Naive thymus-derived CD4-positive, alpha-beta T cell (primary cell): ENCODE measurements around the gene DPP7. TPM values are rescaled to one million over a fixed set of nuclear protein-coding genes. Genes with fewer than 3 reads are reported as not detected.
A peak's percentile ranks its signal among the peaks of the same experiment; 100 is the strongest.

ENCODE experiments used
- ATAC-seq: fragments of 150-1000 bp; cut with Tn5 transposase; 2 replicates; pipeline ENCODE4 v1.10.0; 2021; ENCODE audit warnings: mild to moderate bottlenecking, moderate library complexity
- CTCF ChIA-PET: fragments of 350-600 bp; sonication (Branson Sonifier 250); formaldehyde crosslinking; loops from one replicate; lab custom pipeline; 2021; ENCODE audit warnings: antibody characterized with exemption; lab: Charles Lee
- POLR2A ChIA-PET: fragments of 350-600 bp; sonication (Branson Sonifier 250); formaldehyde crosslinking; loops from one replicate; lab custom pipeline; 2021; ENCODE audit warnings: antibody characterized with exemption, inconsistent platforms; lab: Charles Lee
- DNase-seq, 9 donors: peaks; one replicate each; pipeline versions ENCODE4 v3.0.0 to v3.0.0-alpha.2; 2020 to 2022; ENCODE audit warnings: mixed read lengths in 1 of 9
- H3K27ac ChIP-seq: one replicate; pipeline ENCODE4 v1.7.0; 2013; ENCODE audit warnings: mild to moderate bottlenecking, low read depth, low read length, moderate library complexity
- H3K27me3 ChIP-seq, 2 donors: one replicate each; pipeline ENCODE4 v1.7.0; 2013; ENCODE audit warnings: low read length in 2 of 2, mild to moderate bottlenecking in 2 of 2, moderate library complexity in 2 of 2; ENCODE audit not compliant: control insufficient read depth in 2 of 2, insufficient read depth in 2 of 2
- H3K36me3 ChIP-seq, 3 experiments: 1 replicate in 2 of 3; 2 replicates in 1 of 3; pipeline ENCODE4 v1.7.0; 2013; ENCODE audit warnings: low read length in 3 of 3, mild to moderate bottlenecking in 3 of 3, moderate library complexity in 1 of 3; ENCODE audit not compliant: insufficient read depth in 3 of 3, control insufficient read depth in 2 of 3
- H3K4me1 ChIP-seq, 2 donors: one replicate each; pipeline ENCODE4 v1.7.0; 2013; ENCODE audit warnings: low read length in 2 of 2, mild to moderate bottlenecking in 2 of 2, moderate library complexity in 1 of 2; ENCODE audit not compliant: control insufficient read depth in 2 of 2, insufficient read depth in 2 of 2
- H3K4me3 ChIP-seq: 2 replicates; pipeline ENCODE4 v1.7.0; 2013; ENCODE audit warnings: mild to moderate bottlenecking, low read length
- H3K9me3 ChIP-seq, 3 experiments: 1 replicate in 2 of 3; 2 replicates in 1 of 3; pipeline ENCODE4 v1.7.0; 2013; ENCODE audit warnings: low read length in 3 of 3; ENCODE audit not compliant: control insufficient read depth in 2 of 3
- H3K27ac Mint-ChIP-seq, 9 donors: one replicate each; pipeline ENCODE4 v1.8.0; 2020 to 2022; ENCODE audit warnings: mixed read lengths in 9 of 9, mild to moderate bottlenecking in 8 of 9, moderate library complexity in 5 of 9, inconsistent platforms in 2 of 9
- H3K27me3 Mint-ChIP-seq, 5 donors: one replicate each; pipeline ENCODE4 v1.8.0; 2021 to 2022; ENCODE audit warnings: mixed read lengths in 5 of 5, mild to moderate bottlenecking in 1 of 5
- H3K36me3 Mint-ChIP-seq, 5 donors: one replicate each; pipeline ENCODE4 v1.8.0; 2020 to 2022; ENCODE audit warnings: mixed read lengths in 5 of 5, mild to moderate bottlenecking in 3 of 5, inconsistent platforms in 1 of 5
- H3K4me1 Mint-ChIP-seq, 7 donors: one replicate each; pipeline ENCODE4 v1.8.0; 2020 to 2022; ENCODE audit warnings: mixed read lengths in 7 of 7, mild to moderate bottlenecking in 3 of 7, inconsistent platforms in 1 of 7
- H3K4me3 Mint-ChIP-seq, 10 donors: one replicate each; pipeline ENCODE4 v1.8.0; 2020 to 2022; ENCODE audit warnings: mild to moderate bottlenecking in 10 of 10, mixed read lengths in 10 of 10, moderate library complexity in 6 of 10, inconsistent platforms in 2 of 10
- H3K9me3 Mint-ChIP-seq, 11 donors: one replicate each; pipeline ENCODE4 v1.8.0; 2020 to 2022; ENCODE audit warnings: mixed read lengths in 11 of 11, mild to moderate bottlenecking in 4 of 11, inconsistent platforms in 1 of 11, moderate library complexity in 1 of 11
- intact Hi-C, 2 donors: fragments of 100-400 bp; cut with micrococcal nuclease; formaldehyde crosslinking; loops; one replicate each; pipeline ENCODE4 v1.15.1; 2023
- polyA plus RNA-seq, 2 donors: library from polyadenylated mRNA; unstranded; fragments of 300-500 nt; fragmentation: Illumina TruSeq; gene quantifications; one replicate each; pipeline ENCODE4 v1.2.3, GENCODE V29; 2021
- total RNA-seq, 6 experiments: library from RNA in 5 of 6; stranded (reverse) in 5 of 6; gene quantifications; 1 replicate in 5 of 6; 2 replicates in 1 of 6; pipeline ENCODE4 v1.2.3 and lab custom pipeline; 2021 to 2026

Gene DPP7
- total and polyA plus RNA-seq, 7 experiments from 2014 or later, result 86.9 to 328 (median 270) TPM

GRCh38 chr9:137129456-137130175 lies 15.1 kb upstream of the DPP7 start:
- ATAC-seq, result peak; percentile 98
- H3K27ac ChIP-seq, result peak overlapping the region; percentile 85
- no peaks in the 10 kb centered on the region for H3K9me3 ChIP-seq
- intact Hi-C loops, result loop anchor here (1.0 to 5.0 kb wide), 11 partner anchors 15 to 423 kb away; partner anchors contain the start of genes ANAPC2 (in 2 of the 2), DPP7 (in 2 of the 2), MAN1B1 (in 2 of the 2) and SSNA1 (in 2 of the 2)
- peak; percentile 74 to 93 (median 90) for DNase-seq
- Mint-ChIP-seq H3K9me3 (peaks cover 0 to 11% (median 0%) of the 10 kb centered on the region in 11 donors), H3K27ac (peak overlapping the region; percentile 67 to 88 (median 81)), H3K36me3 (peaks cover 0 to 2% (median 0%) of the 10 kb centered on the region in 5 donors), H3K4me1 (peaks cover 23 to 34% (median 27%) of the 10 kb centered on the region in 7 donors), H3K27me3 (peaks cover 9 to 10% (median 9%) of the 10 kb centered on the region in 5 donors), H3K4me3 (peak overlapping the region; percentile 83 to 93 (median 90))
- peak overlapping the region; percentile 85 for H3K4me3 ChIP-seq
- H3K27me3 ChIP-seq, result no peaks in the 10 kb centered on the region
- CTCF ChIA-PET, result interaction anchor here (0.7 to 1.0 kb wide), 5 partner anchors 59 to 107 kb away, joined by 3 to 5 read pairs (median 4); partner anchors contain the start of genes RNF224, SSNA1 and TPRN
- POLR2A ChIA-PET, result interaction anchor here (0.7 to 2.5 kb wide), 23 partner anchors 10 to 428 kb away, joined by 3 to 18 read pairs (median 4); partner anchors contain the start of genes CYSRT1, DPP7, GRIN1 and MAN1B1
- peaks cover 21 to 28% of the 10 kb centered on the region in 2 donors for H3K4me1 ChIP-seq
- no peaks in the 10 kb centered on the region for H3K36me3 ChIP-seq

- Mint-ChIP-seq H3K4me1 (peaks cover 23 to 34% (median 27%) of the 10 kb centered on the region in 7 donors), H3K27ac (peak overlapping the region; percentile 83 to 95 (median 91)), H3K4me3 (peak overlapping the region; percentile 82 to 93 (median 87)), H3K9me3 (peaks cover 0 to 11% (median 0%) of the 10 kb centered on the region in 11 donors), H3K36me3 (peaks cover 0 to 2% (median 0%) of the 10 kb centered on the region in 5 donors), H3K27me3 (peaks cover 6 to 10% (median 9%) of the 10 kb centered on the region in 5 donors)
- ATAC-seq (no peak), DNase-seq (peak in 3 of 9 donors; percentile 16 to 34 (median 23))
- Histone ChIP-seq H3K27ac (peak overlapping the region; percentile 85), H3K36me3 (no peaks in the 10 kb centered on the region), H3K4me3 (peak overlapping the region; percentile 85), H3K27me3 (no peaks in the 10 kb centered on the region), H3K4me1 (peaks cover 21 to 28% of the 10 kb centered on the region in 2 donors), H3K9me3 (no peaks in the 10 kb centered on the region)
- ChIA-PET CTCF (interaction anchor here (0.8 to 1.0 kb wide), 4 partner anchors 60 to 98 kb away, joined by 3 to 5 read pairs (median 4); partner anchors contain the start of genes RNF224, SSNA1 and TPRN), POLR2A (interaction anchor here (0.7 to 2.5 kb wide), 21 partner anchors 11 to 429 kb away, joined by 3 to 18 read pairs (median 5); partner anchors contain the start of genes CYSRT1, DPP7, GRIN1 and MAN1B1)
- intact Hi-C loops, result loop anchor here (1.0 to 5.0 kb wide), 11 partner anchors 14 to 423 kb away; partner anchors contain the start of genes ANAPC2 (in 2 of the 2), DPP7 (in 2 of the 2), MAN1B1 (in 2 of the 2) and SSNA1 (in 2 of the 2)
Measured at GRCh38 chr9:137128862-137129455, 14.4 kb upstream of the DPP7 start.

DNA sequence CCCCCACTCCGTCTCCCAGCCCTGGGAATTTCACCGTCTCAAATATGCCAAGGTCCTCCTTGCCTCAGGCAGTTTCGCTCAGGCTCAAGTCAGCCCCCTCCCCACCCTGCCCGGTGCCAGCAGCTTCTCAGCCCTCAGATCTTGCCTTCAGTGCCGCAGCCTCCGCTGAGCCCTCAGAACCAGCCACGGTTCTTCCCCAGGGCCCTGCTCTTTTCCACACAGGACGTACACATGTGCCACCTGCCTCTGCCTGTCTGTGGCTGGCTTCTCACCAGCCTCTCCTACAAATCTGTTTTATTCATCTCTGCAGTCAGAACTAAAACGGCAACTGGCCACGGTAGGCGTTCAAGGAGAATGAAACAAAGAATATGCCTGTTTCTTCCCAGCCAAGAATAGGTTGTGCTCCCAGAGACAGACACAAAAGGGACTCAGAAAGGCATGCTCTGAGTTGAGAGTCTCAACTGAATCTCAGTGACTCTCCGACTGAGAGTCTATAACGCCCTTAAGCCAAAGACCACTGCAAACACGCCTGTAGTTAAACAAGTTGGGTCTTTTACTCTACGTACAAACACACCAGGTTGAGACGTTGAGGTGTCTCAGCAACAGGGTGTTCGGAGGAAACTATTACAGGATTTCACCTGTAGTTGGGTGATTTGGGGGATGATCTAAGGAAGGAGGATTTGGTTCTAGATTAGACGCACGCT lies 13.8 kb upstream of the DPP7 start:
- Mint-ChIP-seq H3K4me3 (peak overlapping the region; percentile 82 to 93 (median 86)), H3K27ac (peak overlapping the region; percentile 83 to 95 (median 91)), H3K9me3 (peaks cover 0 to 11% (median 0%) of the 10 kb centered on the region in 11 donors), H3K27me3 (peaks cover 3 to 10% (median 8%) of the 10 kb centered on the region in 5 donors), H3K4me1 (peaks cover 23 to 34% (median 27%) of the 10 kb centered on the region in 7 donors), H3K36me3 (peaks cover 0 to 2% (median 0%) of the 10 kb centered on the region in 5 donors)
- Histone ChIP-seq H3K4me1 (peaks cover 21 to 28% of the 10 kb centered on the region in 2 donors), H3K27ac (peak overlapping the region; percentile 85), H3K36me3 (no peaks in the 10 kb centered on the region), H3K27me3 (no peaks in the 10 kb centered on the region), H3K9me3 (no peaks in the 10 kb centered on the region), H3K4me3 (peak overlapping the region; percentile 85)
- DNase-seq (peak in 3 of 9 donors; percentile 15 to 40 (median 21)), ATAC-seq (no peak)
- ChIA-PET CTCF (interaction anchor here (0.6 to 1.1 kb wide), 2 partner anchors 60 to 422 kb away, joined by 4 read pairs; partner anchors contain the start of genes ANAPC2 and SSNA1), POLR2A (interaction anchor here (1.2 to 2.7 kb wide), 9 partner anchors 11 to 112 kb away, joined by 3 to 10 read pairs (median 8); partner anchors contain the start of genes TPRN and TUBB4B)
- intact Hi-C loops, result loop anchor here (2.0 to 5.0 kb wide), 2 partner anchors 14 to 424 kb away; partner anchors contain the start of genes DPP7 (in 1 of the 2), MRPL41 (in 1 of the 2) and PNPLA7 (in 1 of the 2)

GRCh38 chr9:137127301-137128157 lies 13.0 kb upstream of the DPP7 start:
- Mint-ChIP-seq H3K4me3 (peak overlapping the region; percentile 82 to 93 (median 86)), H3K27ac (peak overlapping the region; percentile 83 to 99 (median 94)), H3K27me3 (peaks cover 0 to 2% (median 2%) of the 10 kb centered on the region in 5 donors), H3K4me1 (peaks cover 25 to 34% (median 28%) of the 10 kb centered on the region in 7 donors), H3K9me3 (peaks cover 0 to 11% (median 0%) of the 10 kb centered on the region in 11 donors), H3K36me3 (peaks cover 0 to 2% (median 0%) of the 10 kb centered on the region in 5 donors)
- POLR2A ChIA-PET, result interaction anchor here (0.6 to 2.7 kb wide), 8 partner anchors 14 to 400 kb away, joined by 3 to 10 read pairs (median 4); partner anchors contain the start of genes NDOR1, TMEM203, TPRN and TUBB4B
- H3K27ac ChIP-seq, result peak overlapping the region; percentile 85
- CTCF ChIA-PET, result interaction anchor here (0.6 to 1.1 kb wide), 3 partner anchors 61 to 421 kb away, joined by 4 read pairs; partner anchors contain the start of genes ANAPC2 and SSNA1
- DNase-seq (peak in 6 of 9 donors; percentile 31 to 56 (median 42)), ATAC-seq (no peak)
- intact Hi-C loops, result loop anchor here (2.0 to 5.0 kb wide), 2 partner anchors 13 to 425 kb away; partner anchors contain the start of genes DPP7 (in 1 of the 2), MRPL41 (in 1 of the 2) and PNPLA7 (in 1 of the 2)
- H3K4me3 ChIP-seq, result peak overlapping the region; percentile 85
- H3K4me1 ChIP-seq, result peaks cover 21 to 28% of the 10 kb centered on the region in 2 donors
- no peaks in the 10 kb centered on the region for H3K27me3 ChIP-seq
- no peaks in the 10 kb centered on the region for H3K9me3 ChIP-seq
- no peaks in the 10 kb centered on the region for H3K36me3 ChIP-seq

DNA sequence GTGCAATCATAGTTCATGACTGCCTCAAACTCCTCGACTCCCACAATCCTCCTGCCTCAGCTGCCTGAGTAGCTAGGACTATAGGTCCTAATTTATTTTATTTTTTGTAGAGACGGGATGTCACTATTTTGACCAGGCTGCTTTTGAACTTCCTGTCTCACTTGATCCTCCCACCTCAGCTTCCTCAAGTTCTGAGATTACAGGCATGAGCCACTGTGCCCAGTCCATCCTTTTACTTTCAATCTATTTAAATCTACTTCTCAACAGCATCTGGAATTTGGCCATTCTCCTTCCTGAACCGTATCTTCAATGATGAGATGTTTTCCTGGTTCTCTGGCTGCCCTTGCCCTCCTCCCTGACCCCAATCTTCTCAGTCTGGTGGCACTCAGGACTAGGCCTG lies 12.3 kb upstream of the DPP7 start:
- Mint-ChIP-seq H3K27me3 (no peaks in the 10 kb centered on the region), H3K9me3 (peaks cover 0 to 11% (median 0%) of the 10 kb centered on the region in 11 donors), H3K4me3 (peak overlapping the region; percentile 82 to 93 (median 86)), H3K27ac (peak overlapping the region; percentile 59 to 99 (median 94)), H3K4me1 (peaks cover 25 to 36% (median 33%) of the 10 kb centered on the region in 7 donors), H3K36me3 (peaks cover 0 to 2% (median 0%) of the 10 kb centered on the region in 5 donors)
- no peaks in the 10 kb centered on the region for H3K9me3 ChIP-seq
- H3K4me3 ChIP-seq, result peak overlapping the region; percentile 85
- no peak for ATAC-seq
- no peaks in the 10 kb centered on the region for H3K36me3 ChIP-seq
- H3K27me3 ChIP-seq, result no peaks in the 10 kb centered on the region
- peak overlapping the region; percentile 85 for H3K27ac ChIP-seq
- intact Hi-C loops, result loop anchor here in 1 of 2 donors (5.0 kb wide), 1 partner anchor 426 kb away; the partner anchor contains the start of genes MRPL41 and PNPLA7
- no peak for DNase-seq
- POLR2A ChIA-PET, result interaction anchor here (0.7 to 2.7 kb wide), 6 partner anchors 13 to 113 kb away, joined by 3 to 10 read pairs (median 6); partner anchors contain the start of genes NDOR1, TMEM203, TPRN and TUBB4B
- CTCF ChIA-PET, result interaction anchor here (1.4 kb wide), 1 partner anchor 31 kb away, joined by 3 read pairs; no protein-coding TSS in a partner anchor
- peaks cover 21 to 28% of the 10 kb centered on the region in 2 donors for H3K4me1 ChIP-seq
